Brain pericyte (primary cell): Measurements from ENCODE around the gene KRTAP5-6.

ENCODE experiments used
- DNase-seq: peaks from one replicate; pipeline ENCODE4 v3.0.0-alpha.2; 2012; ENCODE audit warnings: low read depth, low spot score

The KRTAP5-6 gene

GRCh38 chr11:1733716-1734640 is 37.0 kb downstream of the KRTAP5-6 start:
- no peak for DNase-seq

- DNase-seq = no peak
Observed at GRCh38 chr11:1734641-1735081, 37.7 kb downstream of the KRTAP5-6 start.

GRCh38 chr11:1735271-1735670 is 38.3 kb downstream of the KRTAP5-6 start:
- DNase-seq = no peak

- DNase-seq = no peak
Observed at GRCh38 chr11:1736447-1736992, 39.5 kb downstream of the KRTAP5-6 start.

GRCh38 chr11:1737080-1737757 is 40.2 kb downstream of the KRTAP5-6 start:
- no peak for DNase-seq

- no peak for DNase-seq
Observed at GRCh38 chr11:1738380-1738779, 41.4 kb downstream of the KRTAP5-6 start.

GRCh38 chr11:1739576-1739975 is 42.6 kb downstream of the KRTAP5-6 start:
- DNase-seq = no peak

- DNase-seq = no peak
Observed at GRCh38 chr11:1740786-1741530, 44.0 kb downstream of the KRTAP5-6 start.

GRCh38 chr11:1741741-1742140 is 44.7 kb downstream of the KRTAP5-6 start:
- DNase-seq = no peak

- DNase-seq = no peak
Observed at GRCh38 chr11:1742371-1742770, 45.4 kb downstream of the KRTAP5-6 start.

- DNase-seq = no peak
Observed at GRCh38 chr11:1742869-1743584, 46.0 kb downstream of the KRTAP5-6 start.

- DNase-seq = no peak
Observed at GRCh38 chr11:1743585-1744136, 46.7 kb downstream of the KRTAP5-6 start.

- no peak for DNase-seq
Observed at GRCh38 chr11:1744137-1744886, 47.3 kb downstream of the KRTAP5-6 start.

GRCh38 chr11:1744891-1745700 is 48.1 kb downstream of the KRTAP5-6 start:
- DNase-seq = no peak

- no peak for DNase-seq
Observed at GRCh38 chr11:1745701-1746320, 48.8 kb downstream of the KRTAP5-6 start.

- DNase-seq = no peak
Observed at GRCh38 chr11:1746511-1746931, 49.5 kb downstream of the KRTAP5-6 start.

- no peak for DNase-seq
Observed at GRCh38 chr11:1746956-1747752, 50.2 kb downstream of the KRTAP5-6 start.
